GM19035 (cell line): ENCODE data around the gene RABGEF1.
"Not testable (repeated sequence)": the region's sequence is repeated elsewhere in the genome, so short reads cannot be mapped to it uniquely, and the experiment has no call there.

ENCODE experiments used
- ATAC-seq: cut with Tn5 transposase; IDR thresholded peaks from one replicate; pipeline ENCODE4 v1.9.1; 2021; ENCODE audit not compliant: unreplicated experiment

The RABGEF1 gene

GRCh38 chr7:66807736-66808135 lies 67.2 kb downstream of the RABGEF1 start:
- no peak for ATAC-seq

- no peak for ATAC-seq
Measured at GRCh38 chr7:66810716-66811115, 70.2 kb downstream of the RABGEF1 start.

- ATAC-seq: not testable (repeated sequence)
Measured at GRCh38 chr7:66815186-66815875, 74.8 kb downstream of the RABGEF1 start.

GRCh38 chr7:66815951-66816350 lies 75.4 kb downstream of the RABGEF1 start:
- ATAC-seq: no peak

GRCh38 chr7:66816658-66817057 lies 76.1 kb downstream of the RABGEF1 start:
- not testable (repeated sequence) for ATAC-seq

GRCh38 chr7:66817208-66817795 lies 76.8 kb downstream of the RABGEF1 start:
- ATAC-seq: not testable (repeated sequence)

GRCh38 chr7:66817956-66818355 lies 77.4 kb downstream of the RABGEF1 start:
- not testable (repeated sequence) for ATAC-seq

- ATAC-seq: no peak
Measured at GRCh38 chr7:66824041-66824440, 83.5 kb downstream of the RABGEF1 start.

GRCh38 chr7:66825538-66825937 lies 85.0 kb downstream of the RABGEF1 start:
- ATAC-seq: not testable (repeated sequence)

- no peak for ATAC-seq
Measured at GRCh38 chr7:66826649-66827048, 86.1 kb downstream of the RABGEF1 start.

GRCh38 chr7:66830976-66831375 lies 90.4 kb downstream of the RABGEF1 start:
- not testable (repeated sequence) for ATAC-seq

- no peak for ATAC-seq
Measured at GRCh38 chr7:66832531-66833351, 92.2 kb downstream of the RABGEF1 start.

GRCh38 chr7:66837007-66837406 lies 96.5 kb downstream of the RABGEF1 start:
- ATAC-seq: no peak

- no peak for ATAC-seq
Measured at GRCh38 chr7:66837661-66838060, 97.1 kb downstream of the RABGEF1 start.

- no peak for ATAC-seq
Measured at GRCh38 chr7:66839814-66840213, 99.3 kb downstream of the RABGEF1 start.

- no peak for ATAC-seq
Measured at GRCh38 chr7:66840316-66840715, 99.8 kb downstream of the RABGEF1 start.

- ATAC-seq: no peak
Measured at GRCh38 chr7:66841898-66842297, 101.4 kb downstream of the RABGEF1 start.

GRCh38 chr7:66843492-66843891 lies 103.0 kb downstream of the RABGEF1 start:
- not testable (repeated sequence) for ATAC-seq

GRCh38 chr7:66844552-66845378 lies 104.2 kb downstream of the RABGEF1 start:
- ATAC-seq: peak; percentile 94

GRCh38 chr7:66845379-66846095 lies 105.0 kb downstream of the RABGEF1 start:
- no peak for ATAC-seq
